ENCODE measurements around the gene CPNE7.
"Not testable (repeated sequence)": the region's sequence is repeated elsewhere in the genome, so short reads cannot be mapped to it uniquely, and the experiment has no call there.

CPNE7 gene

DNA sequence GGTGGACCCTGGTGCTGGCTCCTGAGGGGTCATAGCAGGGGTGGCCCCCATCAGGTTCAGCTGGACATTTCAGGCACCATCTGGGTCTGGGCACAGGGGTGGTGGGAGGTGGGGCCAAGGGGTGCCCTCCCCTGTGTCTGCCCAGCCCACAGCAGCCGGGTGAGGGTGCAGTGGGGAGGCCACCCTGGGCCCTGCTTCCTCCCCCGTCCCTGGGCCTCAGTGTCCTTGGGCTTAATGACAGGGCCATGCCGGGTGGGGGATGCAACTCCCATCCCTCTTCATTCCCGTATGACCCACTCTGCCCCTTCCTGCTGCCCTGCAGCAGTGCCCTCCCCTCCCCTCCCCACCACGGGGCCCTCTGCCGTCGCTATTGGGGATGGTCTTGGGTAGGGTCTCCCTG, 10.7 kb downstream of the CPNE7 start:
- no peak for DNase-seq

DNA sequence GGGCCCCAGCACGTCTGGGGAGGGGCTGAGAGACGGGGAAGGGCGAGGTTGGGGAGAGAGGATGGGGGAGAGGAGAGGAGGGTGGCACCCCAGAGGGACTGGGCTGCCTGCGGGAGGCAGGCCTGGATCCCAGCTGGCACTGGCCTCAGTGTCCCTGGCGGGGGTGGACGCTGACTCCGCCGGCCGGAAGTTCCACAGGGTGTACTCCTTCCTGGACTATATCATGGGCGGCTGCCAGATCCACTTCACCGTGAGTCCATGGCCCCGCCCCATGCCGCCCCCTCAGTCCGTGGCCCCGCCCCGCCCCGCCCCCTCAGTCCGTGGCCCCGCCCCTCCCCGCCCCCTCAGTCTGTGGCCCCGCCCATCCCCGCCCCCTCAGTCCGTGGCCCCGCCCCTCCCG, 11.3 kb downstream of the CPNE7 start:
- DNase-seq = no peak

DNA sequence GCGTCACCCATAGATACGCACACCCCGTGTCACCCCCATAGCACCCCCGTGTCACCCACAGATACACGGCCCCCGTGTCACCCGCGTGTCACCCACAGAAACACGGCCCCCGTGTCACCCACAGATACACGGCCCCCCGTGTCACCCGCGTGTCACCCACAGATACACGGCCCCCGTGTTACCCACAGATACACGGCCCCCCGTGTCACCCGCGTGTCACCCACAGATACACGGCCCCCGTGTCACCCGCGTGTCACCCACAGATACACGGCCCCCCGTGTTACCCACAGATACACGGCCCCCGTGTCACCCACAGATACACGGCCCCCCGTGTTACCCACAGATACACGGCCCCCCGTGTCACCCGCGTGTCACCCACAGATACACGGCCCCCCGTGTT, 12.1 kb downstream of the CPNE7 start:
- not testable (repeated sequence) for DNase-seq

DNA sequence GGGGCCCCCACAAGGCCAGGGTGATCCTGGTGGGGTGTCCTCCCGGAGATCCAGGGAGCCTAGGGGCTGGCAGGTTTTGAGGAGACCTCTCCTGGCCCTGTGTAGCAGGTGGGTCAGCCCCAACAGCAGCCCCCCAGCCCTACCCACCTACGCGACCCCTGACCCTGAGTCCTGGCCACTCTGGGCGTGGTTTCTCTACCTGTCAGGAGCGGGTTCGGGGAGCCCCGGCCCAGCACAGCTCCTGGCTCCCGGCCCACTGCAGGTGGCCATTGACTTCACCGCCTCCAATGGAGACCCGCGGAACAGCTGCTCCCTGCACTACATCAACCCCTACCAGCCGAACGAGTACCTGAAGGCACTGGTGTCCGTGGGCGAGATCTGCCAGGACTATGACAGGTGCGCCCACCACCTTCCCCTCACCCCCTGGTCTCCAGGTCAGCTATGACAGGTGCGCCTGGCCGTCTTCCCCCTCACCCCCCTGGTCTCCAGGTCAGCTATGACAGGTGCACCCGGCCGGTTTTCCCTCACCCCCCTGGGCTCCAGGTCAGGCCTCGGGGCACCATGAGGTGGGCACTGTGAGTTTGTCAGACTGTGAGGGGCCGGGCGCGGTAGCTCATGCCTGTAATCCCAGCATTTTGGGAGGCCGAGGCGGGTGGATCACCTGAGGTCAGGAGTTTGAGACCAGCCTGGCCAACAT, 13.0 kb downstream of the CPNE7 start:
- DNase-seq = no peak

DNA sequence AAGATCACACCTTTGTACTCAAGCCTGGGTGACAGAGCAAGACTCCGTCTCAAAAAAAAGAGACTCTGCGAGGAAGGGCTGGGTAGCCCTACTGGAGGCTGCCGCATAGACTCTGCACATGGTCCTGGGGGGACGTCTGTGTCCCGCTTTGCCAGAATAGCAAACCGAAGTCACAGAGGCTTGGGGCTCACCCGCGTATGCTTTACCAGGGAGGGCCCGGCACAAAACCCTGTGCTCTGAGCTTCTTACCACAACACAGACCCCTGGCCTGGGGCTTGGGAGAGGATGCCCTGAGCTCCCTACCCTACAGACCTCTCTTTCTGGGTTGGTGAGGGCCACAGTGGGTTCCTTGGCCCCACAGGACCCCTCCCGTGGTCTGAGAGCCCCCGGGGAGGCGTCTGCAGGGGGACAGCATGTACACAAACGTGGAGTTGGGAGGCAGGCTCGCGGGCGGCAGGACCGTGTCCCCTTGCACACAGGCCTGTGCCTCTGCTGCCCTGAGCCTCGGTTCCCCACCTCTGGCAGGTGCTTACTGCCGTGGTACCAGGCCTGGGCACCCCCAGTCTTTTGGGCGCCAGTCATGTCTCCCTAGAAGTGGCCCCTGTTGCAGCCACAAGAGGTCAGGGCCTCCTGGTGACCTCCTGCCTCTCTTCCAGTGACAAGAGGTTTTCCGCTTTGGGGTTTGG, 13.8 kb downstream of the CPNE7 start:
- no peak for DNase-seq

- DNase-seq = no peak
Measured at GRCh38 chr16:89593841-89594240, 18.3 kb downstream of the CPNE7 start.

DNA sequence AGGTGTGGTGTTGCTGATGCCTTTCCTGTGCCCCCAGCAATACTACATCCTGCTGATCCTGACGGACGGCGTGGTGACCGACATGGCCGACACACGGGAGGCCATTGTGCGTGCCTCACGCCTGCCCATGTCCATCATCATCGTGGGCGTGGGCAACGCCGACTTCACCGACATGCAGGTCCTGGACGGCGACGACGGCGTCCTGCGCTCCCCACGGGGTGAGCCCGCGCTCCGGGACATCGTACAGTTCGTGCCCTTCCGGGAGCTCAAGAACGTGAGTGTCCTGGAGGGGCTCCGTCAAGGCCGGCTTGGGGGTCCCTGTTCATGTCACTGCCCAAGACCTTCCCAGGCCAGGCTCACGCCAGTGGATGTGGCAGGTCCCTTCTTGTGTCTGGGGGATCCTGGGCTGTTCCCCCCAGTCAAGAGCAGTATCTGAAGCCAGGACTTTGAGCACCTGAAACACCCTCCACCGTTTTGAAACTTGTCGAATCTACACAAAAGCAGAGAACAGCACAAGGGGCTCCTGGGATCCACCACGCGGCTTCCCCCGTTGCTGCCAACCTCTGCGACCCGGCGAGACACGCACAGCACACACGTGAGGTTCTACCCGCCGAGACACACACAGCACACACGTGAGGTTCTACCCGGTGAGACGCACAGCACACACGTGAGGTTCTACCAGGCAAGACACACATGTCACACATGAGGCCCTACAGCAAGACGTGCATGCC, 19.9 kb downstream of the CPNE7 start:
- no peak for DNase-seq

DNA sequence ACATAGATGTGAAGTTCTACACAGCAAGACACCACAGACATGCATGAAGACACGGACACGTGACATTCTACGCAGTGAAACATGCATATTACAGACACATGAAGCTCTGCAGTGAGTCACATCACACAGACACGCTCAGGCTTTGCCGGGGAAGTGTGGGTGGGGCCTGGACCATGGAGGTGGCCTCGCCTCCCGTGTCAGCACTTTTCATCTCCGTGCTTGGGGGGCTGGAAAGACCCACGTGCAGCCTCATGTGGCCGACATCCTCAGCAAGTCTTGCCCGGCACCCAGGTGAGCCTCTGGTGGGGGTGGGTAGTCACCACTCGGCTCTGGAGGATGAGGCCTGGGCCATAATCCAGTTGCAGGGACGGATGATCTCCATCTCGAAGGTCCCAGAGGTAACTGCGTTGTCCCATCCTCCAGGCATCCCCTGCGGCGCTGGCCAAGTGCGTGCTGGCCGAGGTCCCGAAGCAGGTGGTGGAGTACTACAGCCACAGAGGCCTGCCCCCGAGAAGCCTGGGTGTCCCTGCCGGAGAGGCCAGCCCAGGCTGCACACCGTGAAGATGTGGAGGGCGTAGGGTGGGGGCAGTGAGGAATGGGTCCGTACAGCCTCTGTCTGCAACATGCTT, 20.6 kb downstream of the CPNE7 start:
- DNase-seq = no peak

DNA sequence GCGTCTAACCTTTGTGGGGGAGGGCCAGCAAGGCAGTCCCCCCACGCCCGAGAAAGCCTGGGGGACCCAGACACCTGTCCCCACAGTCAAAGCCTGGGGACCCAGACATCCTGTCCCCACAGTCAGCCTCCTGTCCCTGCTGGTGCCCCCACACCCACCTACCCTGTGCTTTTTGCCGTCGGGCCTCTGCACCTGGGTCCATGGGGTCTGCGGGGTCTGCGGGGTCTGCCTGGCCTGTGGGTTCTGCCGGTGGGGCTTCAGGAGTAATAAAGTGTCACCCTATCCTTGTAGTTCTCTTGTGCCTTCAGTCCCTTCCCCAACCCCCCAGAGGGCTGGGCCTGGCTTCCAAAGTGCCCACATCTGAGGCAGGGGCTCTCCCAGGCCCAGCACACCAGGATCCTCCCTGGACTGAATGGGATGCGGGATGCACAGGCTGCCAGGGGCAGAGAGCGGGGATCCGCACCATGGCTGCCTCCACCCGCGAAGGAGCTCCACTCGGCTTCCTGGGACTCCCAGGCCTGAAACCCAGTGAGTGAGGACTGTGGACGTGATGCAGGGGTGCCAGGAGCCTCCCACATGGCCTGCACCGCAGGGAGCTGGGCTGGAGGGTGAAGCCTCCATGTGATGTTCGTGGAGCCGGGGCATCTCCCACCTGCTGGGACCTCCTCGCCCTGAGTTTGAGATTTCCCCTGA, 21.5 kb downstream of the CPNE7 start:
- DNase-seq = no peak

DNA sequence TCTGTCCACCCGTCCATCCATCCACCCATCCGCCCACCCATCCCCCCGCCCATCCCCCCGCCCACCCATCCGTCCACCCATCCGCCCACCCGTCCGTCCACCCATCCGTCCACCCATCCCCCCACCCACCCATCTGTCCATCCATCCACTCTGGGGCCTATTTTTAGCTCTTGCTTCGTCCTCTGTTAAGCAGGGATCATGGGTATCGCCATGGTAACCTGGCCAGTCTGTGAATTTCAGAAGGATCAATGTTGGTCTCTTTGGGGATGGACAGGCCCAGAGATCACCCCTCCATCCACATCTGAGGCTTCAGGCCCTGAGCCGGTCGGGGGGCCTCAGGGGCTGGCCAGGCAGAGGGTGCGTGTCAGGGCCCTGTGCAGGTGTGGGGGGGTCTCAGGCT, 22.6 kb downstream of the CPNE7 start:
- DNase-seq = no peak

DNA sequence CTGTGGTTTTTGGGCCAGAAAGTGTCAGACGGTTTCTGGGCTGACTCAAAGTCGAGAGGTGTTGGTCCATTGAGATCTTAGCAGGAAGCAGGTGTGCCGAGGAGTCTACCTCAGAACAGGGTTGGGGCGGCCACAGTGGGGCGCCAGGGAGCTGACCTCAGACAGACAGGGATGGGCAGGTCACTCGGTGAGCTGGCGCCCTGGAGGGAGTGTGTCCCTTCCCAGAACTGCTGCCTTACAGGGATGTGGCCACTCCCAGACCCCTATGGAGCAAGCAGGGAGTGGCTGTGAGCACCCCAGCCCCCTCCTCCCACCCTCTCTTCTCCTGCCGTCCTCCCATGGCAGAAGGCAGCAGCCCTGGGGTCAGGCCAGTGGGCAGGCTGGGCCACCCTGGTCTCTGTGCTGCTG, 23.9 kb downstream of the CPNE7 start:
- no peak for DNase-seq

DNA sequence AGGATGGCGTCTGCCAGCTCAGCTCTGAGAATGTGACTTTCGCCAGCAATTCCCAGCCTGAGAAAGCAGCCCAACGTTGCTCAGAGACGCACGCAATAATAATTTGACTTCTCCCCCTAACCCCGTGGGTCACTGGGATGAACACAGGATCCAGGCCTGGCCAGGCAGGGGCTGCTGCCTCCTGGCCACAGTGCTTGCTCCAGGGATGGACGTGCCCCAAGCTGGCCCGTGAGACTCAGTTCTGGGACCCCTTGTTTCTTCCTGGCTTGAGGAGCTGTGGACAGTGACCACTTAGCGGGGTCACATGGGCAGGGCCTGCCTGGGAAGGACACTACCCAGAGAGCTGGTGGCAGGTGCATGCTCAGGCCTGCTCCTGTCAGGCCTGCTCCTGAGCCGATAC, 24.3 kb downstream of the CPNE7 start:
- DNase-seq = no peak

- no peak for DNase-seq
Measured at GRCh38 chr16:89600427-89600826, 24.9 kb downstream of the CPNE7 start.

- DNase-seq = no peak
Measured at GRCh38 chr16:89600956-89601355, 25.4 kb downstream of the CPNE7 start.

DNA sequence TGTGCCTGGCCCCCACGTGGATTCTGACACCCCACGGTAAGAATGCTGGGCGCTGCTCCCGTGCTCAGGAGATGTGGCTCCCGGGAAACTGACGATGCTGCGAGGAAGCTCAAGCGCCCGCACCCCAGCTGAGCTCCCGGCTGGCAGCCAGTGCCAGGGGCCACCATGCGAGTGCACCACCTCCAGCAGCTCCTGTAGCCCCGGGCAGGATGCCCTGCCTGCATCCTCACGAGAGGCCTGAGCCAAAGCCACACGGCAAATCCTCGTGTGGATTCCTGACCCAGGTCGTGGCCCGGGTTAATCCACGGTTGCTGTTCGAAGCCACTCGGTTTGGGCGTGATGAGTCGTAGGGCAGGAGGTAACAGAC, 26.3 kb downstream of the CPNE7 start:
- DNase-seq = no peak

DNA sequence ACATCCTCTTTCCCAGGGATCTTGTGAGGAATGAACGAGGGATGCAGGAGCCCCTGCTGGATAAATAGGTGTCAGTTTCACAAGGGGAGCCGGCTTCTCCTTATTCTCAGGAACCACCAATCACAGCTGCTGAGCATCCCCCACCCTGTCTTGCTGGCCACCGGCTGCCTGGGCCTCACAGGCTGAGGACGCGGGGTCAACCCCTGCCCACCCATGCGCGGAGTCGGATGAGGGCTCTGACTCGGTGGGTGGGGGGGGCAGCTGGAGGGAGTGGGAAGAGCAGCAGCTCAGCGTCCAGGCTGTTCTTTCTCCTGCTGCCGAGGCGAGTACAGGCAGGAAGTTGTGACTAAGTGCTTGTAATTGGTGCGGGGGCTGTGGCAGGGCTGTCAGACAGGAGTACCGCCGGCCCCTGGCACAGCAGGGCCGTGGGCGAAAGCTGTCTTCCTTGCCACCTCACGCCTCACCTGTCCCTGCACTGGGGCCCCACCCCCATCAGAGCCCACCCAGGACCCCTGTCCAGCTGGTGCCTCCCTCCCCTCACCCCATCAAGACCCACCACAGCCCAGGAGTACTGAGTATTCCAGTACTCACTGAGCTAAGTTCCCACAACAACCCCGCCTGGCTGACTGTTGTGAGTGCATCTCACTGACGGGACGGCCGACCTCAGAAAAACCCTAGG, 26.9 kb downstream of the CPNE7 start:
- DNase-seq = no peak

GRCh38 chr16:89602952-89603590, 27.5 kb downstream of the CPNE7 start:
- DNase-seq = no peak

DNA sequence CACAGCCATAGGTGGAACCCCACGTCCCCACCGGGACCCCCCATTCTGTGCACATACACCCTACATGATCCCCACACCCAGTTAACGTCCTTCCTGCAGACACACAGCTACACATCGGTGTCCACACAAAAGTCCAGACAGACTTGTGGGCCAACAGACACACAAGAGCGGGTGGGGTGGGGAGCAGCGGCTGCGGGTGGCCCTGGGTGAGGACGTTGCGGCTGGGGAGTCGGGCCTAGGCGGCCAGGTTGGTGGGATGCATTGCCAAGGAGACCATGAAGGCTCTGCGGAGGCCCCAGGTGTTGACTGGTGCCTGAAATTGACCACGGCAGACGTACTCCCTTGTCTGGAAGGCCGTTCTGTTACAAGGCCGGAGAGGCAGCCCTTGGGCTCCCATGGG, 29.2 kb downstream of the CPNE7 start:
- no peak for DNase-seq

DNA sequence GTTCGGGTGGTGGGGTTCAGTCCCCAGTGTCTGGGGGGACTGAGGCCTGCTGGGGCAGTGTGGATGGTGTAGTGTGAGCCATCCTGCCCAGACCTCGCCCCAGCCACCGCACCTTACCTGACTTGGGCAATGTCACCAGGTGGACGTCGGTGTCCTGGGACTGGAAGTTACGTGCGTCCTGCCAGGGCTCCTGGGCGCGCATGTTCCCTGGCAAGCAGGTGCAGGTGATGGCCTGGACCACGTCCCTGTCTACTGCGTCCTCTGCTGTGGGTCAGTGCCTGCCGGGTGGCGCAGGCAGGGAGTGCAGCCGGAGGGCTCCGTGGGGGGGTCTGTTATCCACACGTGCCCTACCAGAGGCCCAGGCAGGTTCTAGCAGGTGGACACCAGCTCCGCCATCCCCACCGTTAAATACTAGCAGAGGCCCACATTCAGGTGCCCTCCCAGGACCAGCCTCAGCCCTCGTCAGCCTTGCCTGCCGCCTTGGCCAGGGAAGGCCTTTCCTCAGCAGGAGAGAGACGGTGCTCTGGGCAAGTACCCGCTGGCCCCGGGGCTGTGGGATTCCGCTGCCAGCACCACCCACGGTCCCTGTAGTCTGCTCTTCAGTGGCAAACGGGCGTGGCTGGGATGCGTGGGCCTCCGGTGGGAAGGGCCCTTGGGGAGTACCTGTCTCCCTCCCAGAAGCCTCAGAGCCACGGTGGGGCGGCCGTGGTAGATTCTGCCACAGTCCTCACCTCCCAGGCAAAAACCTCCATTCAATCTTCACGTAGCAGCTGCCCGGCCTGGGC, 29.8 kb downstream of the CPNE7 start:
- DNase-seq = no peak

DNA sequence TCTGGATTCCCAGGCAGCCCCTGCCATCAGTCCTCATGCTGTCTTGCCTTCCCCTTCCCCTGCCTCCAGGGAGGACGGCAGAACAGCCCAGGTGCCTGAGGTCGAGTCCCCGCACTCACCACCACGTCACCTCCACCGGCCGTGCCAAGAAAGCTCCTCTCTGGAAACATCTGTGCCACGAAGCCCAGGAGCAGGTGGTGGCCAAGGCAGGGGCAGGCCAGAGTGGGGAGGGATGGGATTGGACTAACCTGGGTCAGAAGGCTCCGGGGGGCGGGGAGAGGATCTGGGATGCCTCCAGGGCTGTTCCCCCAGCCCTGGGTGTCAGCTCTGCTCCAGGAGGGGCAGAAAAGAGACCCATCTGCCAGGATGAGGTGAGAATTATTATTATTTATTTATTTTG, 30.4 kb downstream of the CPNE7 start:
- no peak for DNase-seq

DNA sequence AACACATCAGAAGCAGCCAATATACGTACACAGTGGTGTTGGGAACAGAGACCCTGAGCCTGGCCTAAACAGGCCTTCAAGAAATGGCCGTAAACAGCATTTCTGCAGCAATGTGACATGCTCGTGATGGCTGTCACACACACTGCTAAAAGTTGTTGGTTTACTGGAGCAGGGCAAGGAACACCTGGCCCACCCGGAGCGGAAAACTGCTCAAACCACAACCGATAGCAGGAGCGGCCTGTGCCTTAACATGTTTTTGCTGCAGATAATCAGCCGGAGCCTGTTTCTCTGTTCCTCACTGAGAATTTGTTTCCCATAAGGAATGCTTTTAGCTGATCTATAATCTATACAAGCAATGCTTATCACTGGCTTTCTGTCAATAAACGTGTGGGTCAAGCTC, 31.9 kb downstream of the CPNE7 start:
- no peak for DNase-seq

All from NCI-H1930 (cell line).